K562 (cell line): ENCODE measurements around the gene TBC1D3B. TPM values are rescaled to one million over a fixed set of nuclear protein-coding genes. Genes with fewer than 3 reads are reported as not detected.

Experiments used
- ATAC-seq: fragments of 200-7000 bp; cut with Tn5 transposase; 3 replicates; pipeline ENCODE4 v1.9.1; 2020; ENCODE audit warnings: moderate library complexity
- BruUV-seq: library from RNA; stranded (reverse); fragments of 400-500 nt; replicated peaks from 2 replicates; lab custom pipeline; 2021; lab: Mats Ljungman, UMichigan
- CTCF ChIA-PET: fragments of 300-600 bp; formaldehyde crosslinking; extraction: SDS; loops from one replicate; lab custom pipeline; 2021; ENCODE audit warnings: low intra/inter-chr PET ratio; lab: Yijun Ruan, JAX
- POLR2A ChIA-PET: fragments of 300-600, 350-650 bp; sonication (Branson Sonifier 250); formaldehyde crosslinking; extraction: SDS; loops from one replicate; lab custom pipeline; 2021; ENCODE audit warnings: antibody characterized with exemption, inconsistent platforms; lab: Yijun Ruan, JAX
- DNase-seq, 4 experiments: peaks; one replicate each; pipeline versions ENCODE4 v3.0.0 to v3.0.0-alpha.2; 2011 to 2018; ENCODE audit warnings: low spot score in 3 of 4, mixed read lengths in 3 of 4; ENCODE audit errors: extremely low read depth in 1 of 4
- FAIRE-seq: peaks from 2 replicates; lab custom pipeline; 2011; peaks lifted over from hg19 to GRCh38; lab: Jason Lieb, UNC
- H2AFZ ChIP-seq: 2 replicates; pipeline ENCODE4 v1.6.0; 2011; ENCODE audit warnings: low read depth, low read length, control low read depth, inconsistent platforms
- H3K27ac ChIP-seq: fragments of 200-600 bp; 3 replicates; pipeline ENCODE4 v1.8.0; 2011; ENCODE audit warnings: low read depth, mild to moderate bottlenecking, control low read depth, inconsistent platforms, low read length, moderate library complexity, mixed read lengths; ENCODE audit errors: extremely low read depth
- H3K27me3 ChIP-seq, 2 experiments: fragments of 300-600 bp in 1 of 2; 2 replicates in 1 of 2; 3 replicates in 1 of 2; pipeline versions ENCODE4 v1.6.0 to v1.8.0; 2011; ENCODE audit warnings: inconsistent platforms in 2 of 2, low read length in 2 of 2, mild to moderate bottlenecking in 1 of 2, mixed read lengths in 1 of 2, moderate library complexity in 1 of 2; ENCODE audit not compliant: control insufficient read depth in 2 of 2, insufficient read depth in 2 of 2
- H3K36me3 ChIP-seq: fragments of 300-600 bp; 3 replicates; pipeline ENCODE4 v1.8.0; 2011; ENCODE audit warnings: mild to moderate bottlenecking, low read length, inconsistent platforms; ENCODE audit not compliant: control insufficient read depth, insufficient read depth
- H3K4me1 ChIP-seq, 2 experiments: fragments of 200-600 bp in 1 of 2; replicated peaks in 1 of 2; 2 replicates in 1 of 2; 3 replicates in 1 of 2; pipeline versions ENCODE4 v1.5.1 to v1.8.0; 2011; ENCODE audit warnings: inconsistent platforms in 2 of 2, low read length in 2 of 2, mild to moderate bottlenecking in 1 of 2, mixed read lengths in 1 of 2, moderate library complexity in 1 of 2; ENCODE audit not compliant: control insufficient read depth in 2 of 2, insufficient read depth in 2 of 2
- H3K4me2 ChIP-seq: 2 replicates; pipeline ENCODE4 v1.6.1; 2011; ENCODE audit warnings: low read length, control low read depth, inconsistent platforms, mixed read lengths; ENCODE audit not compliant: insufficient read depth
- H3K4me3 ChIP-seq: fragments of 200-600 bp; sonication (generic), shearing (Covaris generic); 2 replicates; pipeline ENCODE4 v1.5.1; 2016; ENCODE audit warnings: control low read depth, inconsistent platforms
- H3K79me2 ChIP-seq: fragments of 200-600 bp; 3 replicates; pipeline ENCODE4 v1.8.0; 2011; ENCODE audit warnings: low read length, inconsistent platforms; ENCODE audit not compliant: control insufficient read depth, insufficient read depth
- H3K9ac ChIP-seq, 2 experiments: 2 replicates each; pipeline versions ENCODE4 v1.6.0 to v1.6.1; 2011; ENCODE audit warnings: low read depth in 2 of 2, low read length in 2 of 2, control low read depth in 1 of 2, inconsistent platforms in 1 of 2, mild to moderate bottlenecking in 1 of 2, mixed read lengths in 1 of 2; ENCODE audit not compliant: insufficient read depth in 1 of 2
- H3K9me1 ChIP-seq: one replicate; pipeline ENCODE4 v1.6.0; 2011; ENCODE audit warnings: inconsistent platforms, mild to moderate bottlenecking, low read length, moderate library complexity; ENCODE audit not compliant: control insufficient read depth, insufficient read depth
- H3K9me3 ChIP-seq: replicated peaks from 2 replicates; pipeline ENCODE4 v1.5.1; 2011; ENCODE audit warnings: low read depth, low read length, inconsistent platforms; ENCODE audit not compliant: control insufficient read depth, insufficient read depth
- H4K20me1 ChIP-seq: replicated peaks from 2 replicates; pipeline ENCODE4 v1.6.1; 2011; ENCODE audit warnings: low read length, inconsistent platforms, mixed read lengths; ENCODE audit not compliant: control insufficient read depth, insufficient read depth
- CGGBP1 ChIP-seq: fragments of 250-450 bp; sonication (Bioruptor Pico); IDR thresholded peaks from 2 replicates; pipeline ENCODE4 v1.9.0; 2021; ENCODE audit warnings: mild to moderate bottlenecking
- NKRF ChIP-seq: fragments of 450-650 bp; IDR thresholded peaks from 2 replicates; pipeline ENCODE4 v1.6.1; 2016; ENCODE audit warnings: borderline replicate concordance
- PCBP1 ChIP-seq: fragments of 200-400 bp; formaldehyde crosslinking; IDR thresholded peaks from 2 replicates; pipeline ENCODE4 v1.6.1; 2018; ENCODE audit warnings: mild to moderate bottlenecking, low read depth, low read length; ENCODE audit not compliant: poor library complexity, severe bottlenecking
- ZNF24 ChIP-seq: fragments of 450-650 bp; IDR thresholded peaks from 2 replicates; pipeline ENCODE4 v1.6.1; 2016
- WGBS: fragments of 100-300 bp; shearing (Covaris generic); methylation state at CpG from one replicate; pipeline ENCODE4 v1.1.6; 2016; ENCODE audit warnings: low coverage, mixed read lengths; ENCODE audit not compliant: insufficient coverage; ENCODE audit errors: missing lambda C conversion rate; 5-methylcytosine and 5-hydroxymethylcytosine counted together
- in situ Hi-C: fragments of 300-500 bp; cut with MboI; formaldehyde crosslinking; loops from 4 replicates; pipeline ENCODE4 v1.15.0; 2018; ENCODE audit warnings: inconsistent platforms, mixed read lengths
- intact Hi-C: fragments of 100-400 bp; cut with micrococcal nuclease; formaldehyde crosslinking; loops from 2 replicates; pipeline ENCODE4 v1.14.2; 2022
- polyA plus RNA-seq, 8 experiments: library from polyadenylated mRNA; depleted of rRNA in 4 of 8; stranded (reverse) in 5 of 8; unstranded in 3 of 8; fragments of >200 nt; fragmentation: Nextera tagmentation in 2 of 8; fragmentation: Illumina TruSeq in 1 of 8; extraction: Ambion mirVana in 2 of 8; extraction: Trizol in 1 of 8; gene quantifications; 2 replicates each; pipeline versions ENCODE4 v1.2.1 to v1.2.3, GENCODE V29; 2011 to 2014; ENCODE audit warnings: inconsistent platforms in 1 of 8, missing spikeins in 1 of 8
- total RNA-seq, 7 experiments: library from RNA; depleted of rRNA in 6 of 7; stranded (reverse); fragments of >200 nt in 6 of 7; fragmentation: Illumina TruSeq in 2 of 7; extraction: Trizol in 2 of 7; gene quantifications; 2 replicates each; pipeline versions ENCODE4 v1.2.1 to v1.2.3, GENCODE V29; 2011 to 2021; ENCODE audit warnings: low replicate concordance in 1 of 7

Gene TBC1D3B
- total and polyA plus RNA-seq, 9 of the 15 experiments (the other 6 are each of a cell fraction or from before 2014, with no cell fraction given), result 0.29 to 0.60 TPM; not detected in 7

GRCh38 chr17:36182176-36183000 lies 6.0 kb upstream of the TBC1D3B start:
- TF ChIP-seq ZNF24, result no peak
- peak; percentile 4 for TF ChIP-seq PCBP1
- TF ChIP-seq NKRF, result no peak
- TF ChIP-seq CGGBP1 (CRISPR knock-in tag), result no peak
- FAIRE-seq, result no peak

More at GRCh38 chr17:36182176-36183000, 6.0 kb upstream of the TBC1D3B start:
- Histone ChIP-seq H3K9me1 (no peaks in the 10 kb centered on the region), H3K4me3 (no peak overlapping the region), H3K36me3 (no peaks in the 10 kb centered on the region), H2AFZ (no peak overlapping the region), H3K79me2 (no peaks in the 10 kb centered on the region), H3K27ac (no peak overlapping the region), H3K4me1 (peaks cover 0 to 14% of the 10 kb centered on the region in 2 experiments; a peak in 2 of 5 replicates), H3K4me2 (no peak overlapping the region), H3K9ac (no peak overlapping the region; a peak in 1 of 4 replicates), H3K9me3 (no peaks in the 10 kb centered on the region), H4K20me1 (peaks cover 7% of the 10 kb centered on the region; the same call in 1 of the 2 replicates), H3K27me3 (peaks cover 7 to 35% of the 10 kb centered on the region in 2 experiments; a peak in 4 of 5 replicates)
- WGBS, result 17% methylated on average over 42 of the region's 48 CpGs
- intact Hi-C loops, result no loop called here
- CTCF ChIA-PET, result no interaction called here
- in situ Hi-C loops, result no loop called here
- POLR2A ChIA-PET, result no interaction called here
- ATAC-seq, result no peak; the same call in 2 of the 3 replicates
- no TSS peak for BruUV-seq
- no peak for DNase-seq
